ENCODE results near the gene FAM13A.

DNA sequence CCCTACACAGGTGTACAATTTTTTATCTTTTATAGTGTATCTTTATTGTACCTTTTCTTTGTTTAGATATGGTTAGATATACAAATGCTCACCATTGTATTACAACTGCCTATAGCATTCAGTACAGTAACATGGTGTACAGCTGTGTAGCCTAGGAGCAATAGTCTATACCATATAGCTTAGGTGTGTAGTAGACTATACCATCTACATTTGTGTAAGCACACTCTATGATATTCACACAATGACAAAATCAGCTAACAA is 80.3 kb downstream of the FAM13A start:
- TF ChIP-seq POLR2A (IDR thresholded peaks at IDR 0.05; ENCODE audit: extremely low read depth, insufficient read length), result no peak
- TF ChIP-seq, protein P1, sequence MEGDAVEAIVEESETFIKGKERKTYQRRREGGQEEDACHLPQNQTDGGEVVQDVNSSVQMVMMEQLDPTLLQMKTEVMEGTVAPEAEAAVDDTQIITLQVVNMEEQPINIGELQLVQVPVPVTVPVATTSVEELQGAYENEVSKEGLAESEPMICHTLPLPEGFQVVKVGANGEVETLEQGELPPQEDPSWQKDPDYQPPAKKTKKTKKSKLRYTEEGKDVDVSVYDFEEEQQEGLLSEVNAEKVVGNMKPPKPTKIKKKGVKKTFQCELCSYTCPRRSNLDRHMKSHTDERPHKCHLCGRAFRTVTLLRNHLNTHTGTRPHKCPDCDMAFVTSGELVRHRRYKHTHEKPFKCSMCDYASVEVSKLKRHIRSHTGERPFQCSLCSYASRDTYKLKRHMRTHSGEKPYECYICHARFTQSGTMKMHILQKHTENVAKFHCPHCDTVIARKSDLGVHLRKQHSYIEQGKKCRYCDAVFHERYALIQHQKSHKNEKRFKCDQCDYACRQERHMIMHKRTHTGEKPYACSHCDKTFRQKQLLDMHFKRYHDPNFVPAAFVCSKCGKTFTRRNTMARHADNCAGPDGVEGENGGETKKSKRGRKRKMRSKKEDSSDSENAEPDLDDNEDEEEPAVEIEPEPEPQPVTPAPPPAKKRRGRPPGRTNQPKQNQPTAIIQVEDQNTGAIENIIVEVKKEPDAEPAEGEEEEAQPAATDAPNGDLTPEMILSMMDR (IDR thresholded peaks at IDR 0.05; ENCODE audit: low read depth, low read length), result no peak
